Dendritic cell treated with granulocyte-macrophage colony-stimulating factor and Interleukin-4, amounts not matched to agents 40 ng/mL and 50 ng/mL, for 4 days (primary cell): ENCODE results near the gene TMEM176A.

Experiments used
- H3K27ac Mint-ChIP-seq: one replicate; pipeline ENCODE4 v1.8.0; 2022; ENCODE audit warnings: mild to moderate bottlenecking, mixed read lengths
- H3K27me3 Mint-ChIP-seq: one replicate; pipeline ENCODE4 v1.8.0; 2022; ENCODE audit warnings: mild to moderate bottlenecking, mixed read lengths
- H3K36me3 Mint-ChIP-seq: one replicate; pipeline ENCODE4 v1.8.0; 2022; ENCODE audit warnings: low read depth, mixed read lengths
- H3K4me1 Mint-ChIP-seq: one replicate; pipeline ENCODE4 v1.8.0; 2022; ENCODE audit warnings: low read depth, mixed read lengths
- H3K4me3 Mint-ChIP-seq: one replicate; pipeline ENCODE4 v1.8.0; 2022; ENCODE audit warnings: mild to moderate bottlenecking, moderate library complexity, mixed read lengths
- H3K9me3 Mint-ChIP-seq: one replicate; pipeline ENCODE4 v1.8.0; 2022; ENCODE audit warnings: mixed read lengths
- intact Hi-C: fragments of 100-400 bp; cut with micrococcal nuclease; formaldehyde crosslinking; loops from one replicate; pipeline ENCODE4 v1.15.0; 2022

Gene TMEM176A

GRCh38 chr7:150814328-150815001 is 13.9 kb downstream of the TMEM176A start:
- Mint-ChIP-seq H3K4me1 (peaks cover 4% of the 10 kb centered on the region), H3K36me3 (no peaks in the 10 kb centered on the region), H3K4me3 (no peak overlapping the region), H3K27me3 (peaks cover 13% of the 10 kb centered on the region), H3K27ac (no peak overlapping the region), H3K9me3 (peaks cover 10% of the 10 kb centered on the region)
- intact Hi-C loops, result no loop called here

- Mint-ChIP-seq H3K36me3 (no peaks in the 10 kb centered on the region), H3K4me3 (no peak overlapping the region), H3K27ac (no peak overlapping the region), H3K4me1 (peaks cover 11% of the 10 kb centered on the region), H3K9me3 (peaks cover 21% of the 10 kb centered on the region), H3K27me3 (peaks cover 7% of the 10 kb centered on the region)
- intact Hi-C loops, result no loop called here
Observed at GRCh38 chr7:150818971-150819370, 18.4 kb downstream of the TMEM176A start.

- H3K9me3 Mint-ChIP-seq, result peaks cover 21% of the 10 kb centered on the region
- H3K27me3 Mint-ChIP-seq, result peaks cover 7% of the 10 kb centered on the region
- intact Hi-C loops, result no loop called here
- H3K4me3 Mint-ChIP-seq, result no peak overlapping the region
- H3K27ac Mint-ChIP-seq, result no peak overlapping the region
- H3K36me3 Mint-ChIP-seq, result no peaks in the 10 kb centered on the region
- peaks cover 11% of the 10 kb centered on the region for H3K4me1 Mint-ChIP-seq
Observed at GRCh38 chr7:150820148-150820547, 19.6 kb downstream of the TMEM176A start.

GRCh38 chr7:150820578-150821198 is 20.1 kb downstream of the TMEM176A start:
- intact Hi-C loops, result no loop called here
- Mint-ChIP-seq H3K27me3 (peaks cover 7% of the 10 kb centered on the region), H3K36me3 (no peaks in the 10 kb centered on the region), H3K9me3 (peaks cover 21% of the 10 kb centered on the region), H3K4me1 (peaks cover 11% of the 10 kb centered on the region), H3K4me3 (no peak overlapping the region), H3K27ac (peak overlapping the region; percentile 33)

GRCh38 chr7:150823043-150823442 is 22.5 kb downstream of the TMEM176A start:
- Mint-ChIP-seq H3K27me3 (peaks cover 10% of the 10 kb centered on the region), H3K36me3 (no peaks in the 10 kb centered on the region), H3K4me1 (peaks cover 11% of the 10 kb centered on the region), H3K4me3 (no peak overlapping the region), H3K27ac (no peak overlapping the region), H3K9me3 (peaks cover 11% of the 10 kb centered on the region)
- intact Hi-C loops, result no loop called here

GRCh38 chr7:150823484-150824126 is 23.0 kb downstream of the TMEM176A start:
- Mint-ChIP-seq H3K4me3 (no peak overlapping the region), H3K36me3 (no peaks in the 10 kb centered on the region), H3K27ac (no peak overlapping the region), H3K27me3 (peaks cover 11% of the 10 kb centered on the region), H3K9me3 (peaks cover 11% of the 10 kb centered on the region), H3K4me1 (peaks cover 11% of the 10 kb centered on the region)
- intact Hi-C loops, result no loop called here

- Mint-ChIP-seq H3K27me3 (peaks cover 9% of the 10 kb centered on the region), H3K9me3 (peaks cover 11% of the 10 kb centered on the region), H3K4me1 (peaks cover 18% of the 10 kb centered on the region), H3K36me3 (no peaks in the 10 kb centered on the region), H3K4me3 (no peak overlapping the region), H3K27ac (no peak overlapping the region)
- intact Hi-C loops, result no loop called here
Observed at GRCh38 chr7:150824379-150825177, 24.0 kb downstream of the TMEM176A start.

- no peak overlapping the region for H3K4me3 Mint-ChIP-seq
- peaks cover 8% of the 10 kb centered on the region for H3K9me3 Mint-ChIP-seq
- no peak overlapping the region for H3K27ac Mint-ChIP-seq
- intact Hi-C loops, result no loop called here
- H3K36me3 Mint-ChIP-seq, result no peaks in the 10 kb centered on the region
- H3K27me3 Mint-ChIP-seq, result peaks cover 12% of the 10 kb centered on the region
- peaks cover 15% of the 10 kb centered on the region for H3K4me1 Mint-ChIP-seq
Observed at GRCh38 chr7:150826061-150826849, 25.7 kb downstream of the TMEM176A start.

- Mint-ChIP-seq H3K36me3 (no peaks in the 10 kb centered on the region), H3K4me1 (peaks cover 10% of the 10 kb centered on the region), H3K9me3 (no peaks in the 10 kb centered on the region), H3K4me3 (no peak overlapping the region), H3K27me3 (peaks cover 12% of the 10 kb centered on the region), H3K27ac (no peak overlapping the region)
- intact Hi-C loops, result no loop called here
Observed at GRCh38 chr7:150828384-150828783, 27.8 kb downstream of the TMEM176A start.

- intact Hi-C loops, result no loop called here
- H3K36me3 Mint-ChIP-seq, result no peaks in the 10 kb centered on the region
- H3K4me1 Mint-ChIP-seq, result peaks cover 11% of the 10 kb centered on the region
- H3K27me3 Mint-ChIP-seq, result peaks cover 12% of the 10 kb centered on the region
- no peak overlapping the region for H3K4me3 Mint-ChIP-seq
- no peaks in the 10 kb centered on the region for H3K9me3 Mint-ChIP-seq
- H3K27ac Mint-ChIP-seq, result no peak overlapping the region
Observed at GRCh38 chr7:150829426-150829825, 28.9 kb downstream of the TMEM176A start.

GRCh38 chr7:150830937-150831336 is 30.4 kb downstream of the TMEM176A start:
- intact Hi-C loops, result no loop called here
- peaks cover 9% of the 10 kb centered on the region for H3K27me3 Mint-ChIP-seq
- no peak overlapping the region for H3K4me3 Mint-ChIP-seq
- no peak overlapping the region for H3K27ac Mint-ChIP-seq
- H3K36me3 Mint-ChIP-seq, result no peaks in the 10 kb centered on the region
- no peaks in the 10 kb centered on the region for H3K9me3 Mint-ChIP-seq
- peaks cover 19% of the 10 kb centered on the region for H3K4me1 Mint-ChIP-seq

- intact Hi-C loops, result no loop called here
- Mint-ChIP-seq H3K4me1 (peaks cover 19% of the 10 kb centered on the region), H3K4me3 (no peak overlapping the region), H3K27me3 (peaks cover 4% of the 10 kb centered on the region), H3K9me3 (no peaks in the 10 kb centered on the region), H3K27ac (no peak overlapping the region), H3K36me3 (no peaks in the 10 kb centered on the region)
Observed at GRCh38 chr7:150831851-150832250, 31.3 kb downstream of the TMEM176A start.

GRCh38 chr7:150835019-150835418 is 34.5 kb downstream of the TMEM176A start:
- Mint-ChIP-seq H3K36me3 (no peaks in the 10 kb centered on the region), H3K4me3 (no peak overlapping the region), H3K4me1 (peaks cover 12% of the 10 kb centered on the region), H3K27me3 (peaks cover 3% of the 10 kb centered on the region), H3K27ac (no peak overlapping the region), H3K9me3 (no peaks in the 10 kb centered on the region)
- intact Hi-C loops, result no loop called here
